Panc1 (cell line): Measurements from ENCODE around the gene FRMPD2. TPM values are rescaled to one million over a fixed set of nuclear protein-coding genes. Genes with fewer than 3 reads are reported as not detected.

ENCODE experiments used
- ATAC-seq: fragments of 200-7000 bp; cut with Tn5 transposase; 2 replicates; pipeline ENCODE4 v1.9.1; 2020; ENCODE audit warnings: mild to moderate bottlenecking, moderate library complexity
- BruUV-seq: library from RNA; stranded (reverse); fragments of 400-500 nt; replicated peaks from 2 replicates; lab custom pipeline; 2021; lab: Mats Ljungman, UMichigan
- CTCF ChIA-PET: fragments of 300-600 bp; sonication (Branson Sonifier 250); formaldehyde crosslinking; loops from one replicate; lab custom pipeline; 2022; ENCODE audit warnings: antibody characterized with exemption; lab: Charles Lee
- POLR2A ChIA-PET: fragments of 300-600 bp; sonication (Branson Sonifier 250); formaldehyde crosslinking; loops from one replicate; lab custom pipeline; 2022; ENCODE audit warnings: antibody characterized with exemption; lab: Charles Lee
- DNase-seq: peaks from one replicate; pipeline ENCODE4 v3.0.0-alpha.2; 2010; ENCODE audit warnings: low read depth, low spot score
- H3K27ac ChIP-seq: 2 replicates; pipeline ENCODE4 v1.5.1; 2011; ENCODE audit warnings: mild to moderate bottlenecking, low read length, inconsistent platforms
- H3K27me3 ChIP-seq: fragments of 200-500 bp; sonication (Bioruptor generic); 2 replicates; pipeline ENCODE4 v1.6.0; 2014; ENCODE audit warnings: low read length, inconsistent platforms; ENCODE audit not compliant: control insufficient read depth, insufficient read depth
- H3K36me3 ChIP-seq: fragments of 200-500 bp; sonication (Bioruptor generic); 2 replicates; pipeline ENCODE4 v1.5.1; 2014; ENCODE audit warnings: inconsistent platforms, mild to moderate bottlenecking, low read length, moderate library complexity; ENCODE audit not compliant: control insufficient read depth, insufficient read depth
- H3K4me1 ChIP-seq: 2 replicates; pipeline ENCODE4 v1.5.1; 2011; ENCODE audit warnings: inconsistent platforms, mild to moderate bottlenecking, low read length, moderate library complexity; ENCODE audit not compliant: control insufficient read depth, insufficient read depth
- H3K4me3 ChIP-seq, 2 experiments: 2 replicates each; pipeline ENCODE4 v1.5.1; 2011 to 2012; ENCODE audit warnings: low read depth in 2 of 2, low read length in 2 of 2, mild to moderate bottlenecking in 2 of 2, inconsistent platforms in 1 of 2, moderate library complexity in 1 of 2
- H3K9me3 ChIP-seq: fragments of 200-500 bp; sonication (Bioruptor generic); 2 replicates; pipeline ENCODE4 v1.5.1; 2014; ENCODE audit warnings: low read depth, mild to moderate bottlenecking, inconsistent platforms, low read length, moderate library complexity; ENCODE audit not compliant: control insufficient read depth, insufficient read depth
- CTCF ChIP-seq: fragments of 450-650 bp; IDR thresholded peaks from 2 replicates; pipeline ENCODE4 v1.5.1; 2017; ENCODE audit warnings: mild to moderate bottlenecking
- POLR2AphosphoS5 ChIP-seq: IDR thresholded peaks from 2 replicates; pipeline ENCODE4 v1.6.1; 2012; ENCODE audit warnings: mild to moderate bottlenecking, low read depth, low read length, moderate library complexity
- REST ChIP-seq, 2 experiments: IDR thresholded peaks; 2 replicates each; pipeline ENCODE4 v1.6.1; 2011 to 2012; ENCODE audit warnings: low read depth in 2 of 2, control low read depth in 1 of 2, low read length in 1 of 2, mild to moderate bottlenecking in 1 of 2, moderate library complexity in 1 of 2; ENCODE audit not compliant: insufficient read depth in 1 of 2
- SIN3A ChIP-seq: IDR thresholded peaks from 2 replicates; pipeline ENCODE4 v1.6.1; 2012; ENCODE audit warnings: low read depth, mild to moderate bottlenecking, low read length, moderate library complexity, borderline replicate concordance; ENCODE audit not compliant: insufficient read depth
- TCF7L2 ChIP-seq: IDR thresholded peaks from 2 replicates; pipeline ENCODE4 v1.6.1; 2011; ENCODE audit warnings: mild to moderate bottlenecking, low read depth, low read length, inconsistent platforms
- in situ Hi-C: cut with HindIII; loops from 2 replicates; pipeline ENCODE4 v1.10.0; 2016; ENCODE audit warnings: low sequenced_read_pairs, low pct_unique_long_range_greater_than_20kb
- intact Hi-C: fragments of 100-400 bp; cut with micrococcal nuclease; formaldehyde crosslinking; loops from one replicate; pipeline ENCODE4 v1.10.0; 2022; ENCODE audit not compliant: unreplicated experiment
- total RNA-seq: library from RNA; stranded (reverse); gene quantifications from one replicate; pipeline ENCODE4 v1.2.1, GENCODE V29; 2021; ENCODE audit not compliant: unreplicated experiment

The FRMPD2 gene
- total RNA-seq, 1 experiment from 2014 or later = not detected

GRCh38 chr10:48271047-48271730 is 3.3 kb downstream of the FRMPD2 start:
- intact Hi-C loops = no loop called here
- CTCF ChIA-PET = no interaction called here
- Histone ChIP-seq H3K4me3 (no peak overlapping the region), H3K27ac (no peak overlapping the region), H3K36me3 (no peaks in the 10 kb centered on the region), H3K4me1 (no peaks in the 10 kb centered on the region), H3K9me3 (no peaks in the 10 kb centered on the region), H3K27me3 (0 out of 2 replicates have a peak, but pooled peaks cover 2% of the 10 kb centered on the region)
- TF ChIP-seq POLR2AphosphoS5 (no peak), TCF7L2 (no peak), CTCF (no peak)
- in situ Hi-C loops = no loop called here
- POLR2A ChIA-PET = no interaction called here
- DNase-seq (no peak), ATAC-seq (no peak)
- no TSS peak for BruUV-seq

- Histone ChIP-seq H3K9me3 (no peaks in the 10 kb centered on the region), H3K27me3 (peaks cover 13% of the 10 kb centered on the region), H3K4me1 (no peaks in the 10 kb centered on the region), H3K36me3 (no peaks in the 10 kb centered on the region), H3K4me3 (no peak overlapping the region), H3K27ac (no peak overlapping the region)
- POLR2A ChIA-PET = no interaction called here
- ATAC-seq (no peak), DNase-seq (no peak)
- BruUV-seq = no TSS peak
- CTCF ChIA-PET = no interaction called here
- intact Hi-C loops = no loop called here
- in situ Hi-C loops = no loop called here
- no peak for TF ChIP-seq SIN3A
- TF ChIP-seq POLR2AphosphoS5 = no peak
- TF ChIP-seq REST (IDR thresholded peaks at IDR 0.05; ENCODE audit: insufficient read depth in 1 of 2, low read depth in 2 of 2, low read length in 1 of 2) = no peak
- TF ChIP-seq TCF7L2 = no peak
- TF ChIP-seq CTCF = no peak
Observed at GRCh38 chr10:48266528-48266927, 8.0 kb downstream of the FRMPD2 start.
